ENCODE measurements around the gene CEP20.
A peak's percentile ranks its signal among the peaks of the same experiment; 100 is the strongest.

CEP20 gene

GRCh38 chr16:15907863-15908478 lies 19.6 kb upstream of the CEP20 start:
- no peak overlapping the region for H3K4me3 ChIP-seq (replicated peaks; ENCODE audit: low read depth, low read length)
- TF ChIP-seq CTCF (IDR thresholded peaks at IDR 0.05; ENCODE audit: low read length, missing control alignments): no peak
- peak; percentile 24 for DNase-seq (ENCODE audit: low read depth)

GRCh38 chr16:15906439-15906838 lies 18.0 kb upstream of the CEP20 start:
- no peak for TF ChIP-seq CTCF (IDR thresholded peaks at IDR 0.05; ENCODE audit: low read length, missing control alignments)
- H3K4me3 ChIP-seq (replicated peaks; ENCODE audit: low read depth, low read length): no peak overlapping the region
- no peak for DNase-seq (ENCODE audit: low read depth)

GRCh38 chr16:15903960-15904359 lies 15.6 kb upstream of the CEP20 start:
- DNase-seq (ENCODE audit: low read depth): no peak
- no peak overlapping the region for H3K4me3 ChIP-seq (replicated peaks; ENCODE audit: low read depth, low read length)
- TF ChIP-seq CTCF (IDR thresholded peaks at IDR 0.05; ENCODE audit: low read length, missing control alignments): no peak

GRCh38 chr16:15900901-15901500 lies 12.6 kb upstream of the CEP20 start:
- no peak for DNase-seq (ENCODE audit: low read depth)
- no peak overlapping the region for H3K4me3 ChIP-seq (replicated peaks; ENCODE audit: low read depth, low read length)
- no peak for TF ChIP-seq CTCF (IDR thresholded peaks at IDR 0.05; ENCODE audit: low read length, missing control alignments)

- no peak for DNase-seq (ENCODE audit: low read depth)
- no peak overlapping the region for H3K4me3 ChIP-seq (replicated peaks; ENCODE audit: low read depth, low read length)
- no peak for TF ChIP-seq CTCF (IDR thresholded peaks at IDR 0.05; ENCODE audit: low read length, missing control alignments)
Observed at GRCh38 chr16:15900357-15900756, 12.0 kb upstream of the CEP20 start.

GRCh38 chr16:15899538-15900100 lies 11.2 kb upstream of the CEP20 start:
- TF ChIP-seq CTCF (IDR thresholded peaks at IDR 0.05; ENCODE audit: low read length, missing control alignments): no peak
- DNase-seq (ENCODE audit: low read depth): peak; percentile 54

More at GRCh38 chr16:15899538-15900100, 11.2 kb upstream of the CEP20 start:
- H3K4me3 ChIP-seq (replicated peaks; ENCODE audit: low read depth, low read length): no peak overlapping the region
